K562 (cell line): Measurements from ENCODE around the gene SNX3. TPM values are rescaled to one million over a fixed set of nuclear protein-coding genes. Genes with fewer than 3 reads are reported as not detected.

Experiments used
- ATAC-seq: fragments of 200-7000 bp; cut with Tn5 transposase; 3 replicates; pipeline ENCODE4 v1.9.1; 2020; ENCODE audit warnings: moderate library complexity
- BruUV-seq: library from RNA; stranded (reverse); fragments of 400-500 nt; replicated peaks from 2 replicates; lab custom pipeline; 2021; lab: Mats Ljungman, UMichigan
- CTCF ChIA-PET: fragments of 300-600 bp; formaldehyde crosslinking; extraction: SDS; loops from one replicate; lab custom pipeline; 2021; ENCODE audit warnings: low intra/inter-chr PET ratio; lab: Yijun Ruan, JAX
- POLR2A ChIA-PET: fragments of 300-600, 350-650 bp; sonication (Branson Sonifier 250); formaldehyde crosslinking; extraction: SDS; loops from one replicate; lab custom pipeline; 2021; ENCODE audit warnings: antibody characterized with exemption, inconsistent platforms; lab: Yijun Ruan, JAX
- DNase-seq, 4 experiments: peaks; one replicate each; pipeline versions ENCODE4 v3.0.0 to v3.0.0-alpha.2; 2011 to 2018; ENCODE audit warnings: low spot score in 3 of 4, mixed read lengths in 3 of 4; ENCODE audit errors: extremely low read depth in 1 of 4
- FAIRE-seq: peaks from 2 replicates; lab custom pipeline; 2011; peaks lifted over from hg19 to GRCh38; lab: Jason Lieb, UNC
- H2AFZ ChIP-seq: 2 replicates; pipeline ENCODE4 v1.6.0; 2011; ENCODE audit warnings: low read depth, low read length, control low read depth, inconsistent platforms
- H3K27ac ChIP-seq: fragments of 200-600 bp; 3 replicates; pipeline ENCODE4 v1.8.0; 2011; ENCODE audit warnings: low read depth, mild to moderate bottlenecking, control low read depth, inconsistent platforms, low read length, moderate library complexity, mixed read lengths; ENCODE audit errors: extremely low read depth
- H3K27me3 ChIP-seq, 2 experiments: fragments of 300-600 bp in 1 of 2; 2 replicates in 1 of 2; 3 replicates in 1 of 2; pipeline versions ENCODE4 v1.6.0 to v1.8.0; 2011; ENCODE audit warnings: inconsistent platforms in 2 of 2, low read length in 2 of 2, mild to moderate bottlenecking in 1 of 2, mixed read lengths in 1 of 2, moderate library complexity in 1 of 2; ENCODE audit not compliant: control insufficient read depth in 2 of 2, insufficient read depth in 2 of 2
- H3K36me3 ChIP-seq: fragments of 300-600 bp; 3 replicates; pipeline ENCODE4 v1.8.0; 2011; ENCODE audit warnings: mild to moderate bottlenecking, low read length, inconsistent platforms; ENCODE audit not compliant: control insufficient read depth, insufficient read depth
- H3K4me1 ChIP-seq, 2 experiments: fragments of 200-600 bp in 1 of 2; replicated peaks in 1 of 2; 2 replicates in 1 of 2; 3 replicates in 1 of 2; pipeline versions ENCODE4 v1.5.1 to v1.8.0; 2011; ENCODE audit warnings: inconsistent platforms in 2 of 2, low read length in 2 of 2, mild to moderate bottlenecking in 1 of 2, mixed read lengths in 1 of 2, moderate library complexity in 1 of 2; ENCODE audit not compliant: control insufficient read depth in 2 of 2, insufficient read depth in 2 of 2
- H3K4me2 ChIP-seq: 2 replicates; pipeline ENCODE4 v1.6.1; 2011; ENCODE audit warnings: low read length, control low read depth, inconsistent platforms, mixed read lengths; ENCODE audit not compliant: insufficient read depth
- H3K4me3 ChIP-seq: fragments of 200-600 bp; sonication (generic), shearing (Covaris generic); 2 replicates; pipeline ENCODE4 v1.5.1; 2016; ENCODE audit warnings: control low read depth, inconsistent platforms
- H3K79me2 ChIP-seq: fragments of 200-600 bp; 3 replicates; pipeline ENCODE4 v1.8.0; 2011; ENCODE audit warnings: low read length, inconsistent platforms; ENCODE audit not compliant: control insufficient read depth, insufficient read depth
- H3K9ac ChIP-seq, 2 experiments: 2 replicates each; pipeline versions ENCODE4 v1.6.0 to v1.6.1; 2011; ENCODE audit warnings: low read depth in 2 of 2, low read length in 2 of 2, control low read depth in 1 of 2, inconsistent platforms in 1 of 2, mild to moderate bottlenecking in 1 of 2, mixed read lengths in 1 of 2; ENCODE audit not compliant: insufficient read depth in 1 of 2
- H3K9me1 ChIP-seq: one replicate; pipeline ENCODE4 v1.6.0; 2011; ENCODE audit warnings: inconsistent platforms, mild to moderate bottlenecking, low read length, moderate library complexity; ENCODE audit not compliant: control insufficient read depth, insufficient read depth
- H3K9me3 ChIP-seq: replicated peaks from 2 replicates; pipeline ENCODE4 v1.5.1; 2011; ENCODE audit warnings: low read depth, low read length, inconsistent platforms; ENCODE audit not compliant: control insufficient read depth, insufficient read depth
- H4K20me1 ChIP-seq: replicated peaks from 2 replicates; pipeline ENCODE4 v1.6.1; 2011; ENCODE audit warnings: low read length, inconsistent platforms, mixed read lengths; ENCODE audit not compliant: control insufficient read depth, insufficient read depth
- C11orf30 ChIP-seq: fragments of 450-650 bp; IDR thresholded peaks from 2 replicates; pipeline ENCODE4 v1.6.1; 2016; ENCODE audit warnings: low read depth, mild to moderate bottlenecking
- HNRNPK ChIP-seq: fragments of 200-400 bp; formaldehyde crosslinking; IDR thresholded peaks from one replicate; pipeline ENCODE4 v1.6.1; 2018; ENCODE audit warnings: mild to moderate bottlenecking, low read depth, low read length; ENCODE audit not compliant: poor library complexity, severe bottlenecking
- KLF10 ChIP-seq: fragments of 250-450 bp; sonication (Bioruptor Pico); IDR thresholded peaks from 2 replicates; pipeline ENCODE4 v1.6.1; 2021; ENCODE audit warnings: matching md5 sums
- NFE2 ChIP-seq: IDR thresholded peaks from 2 replicates; pipeline ENCODE4 v1.6.1; 2014; ENCODE audit warnings: antibody characterized with exemption, low read depth
- PKNOX1 ChIP-seq: fragments of 450-650 bp; IDR thresholded peaks from 2 replicates; pipeline ENCODE4 v1.6.1; 2016
- PTRF ChIP-seq: fragments of 450-650 bp; IDR thresholded peaks from 2 replicates; pipeline ENCODE4 v1.6.1; 2016; ENCODE audit warnings: mild to moderate bottlenecking, missing genetic modification characterization, missing compliant biosample characterization
- SP2 ChIP-seq: IDR thresholded peaks from 2 replicates; pipeline ENCODE4 v1.6.1; 2011; ENCODE audit warnings: mild to moderate bottlenecking, low read depth, low read length, moderate library complexity; ENCODE audit not compliant: poor library complexity, severe bottlenecking; ENCODE audit errors: extremely low read depth
- ZNF316 ChIP-seq: fragments of 450-650 bp; IDR thresholded peaks from 2 replicates; pipeline ENCODE4 v1.6.1; 2016
- ZNF583 ChIP-seq: fragments of 250-450 bp; sonication (Bioruptor Pico); IDR thresholded peaks from 2 replicates; pipeline ENCODE4 v1.4.0; 2020
- ZNF592 ChIP-seq: fragments of 450-650 bp; IDR thresholded peaks from 2 replicates; pipeline ENCODE4 v1.6.1; 2017; ENCODE audit warnings: antibody characterized with exemption, mild to moderate bottlenecking
- ZNF764 ChIP-seq: fragments of 250-450 bp; sonication (Bioruptor Pico); IDR thresholded peaks from 2 replicates; pipeline ENCODE4 v1.4.0; 2020; ENCODE audit warnings: low read depth, mild to moderate bottlenecking, moderate library complexity
- WGBS: fragments of 100-300 bp; shearing (Covaris generic); methylation state at CpG from one replicate; pipeline ENCODE4 v1.1.6; 2016; ENCODE audit warnings: low coverage, mixed read lengths; ENCODE audit not compliant: insufficient coverage; ENCODE audit errors: missing lambda C conversion rate; 5-methylcytosine and 5-hydroxymethylcytosine counted together
- in situ Hi-C: fragments of 300-500 bp; cut with MboI; formaldehyde crosslinking; loops from 4 replicates; pipeline ENCODE4 v1.15.0; 2018; ENCODE audit warnings: inconsistent platforms, mixed read lengths
- intact Hi-C: fragments of 100-400 bp; cut with micrococcal nuclease; formaldehyde crosslinking; loops from 2 replicates; pipeline ENCODE4 v1.14.2; 2022
- polyA plus RNA-seq, 8 experiments: library from polyadenylated mRNA; depleted of rRNA in 4 of 8; stranded (reverse) in 5 of 8; unstranded in 3 of 8; fragments of >200 nt; fragmentation: Nextera tagmentation in 2 of 8; fragmentation: Illumina TruSeq in 1 of 8; extraction: Ambion mirVana in 2 of 8; extraction: Trizol in 1 of 8; gene quantifications; 2 replicates each; pipeline versions ENCODE4 v1.2.1 to v1.2.3, GENCODE V29; 2011 to 2014; ENCODE audit warnings: inconsistent platforms in 1 of 8, missing spikeins in 1 of 8
- total RNA-seq, 7 experiments: library from RNA; depleted of rRNA in 6 of 7; stranded (reverse); fragments of >200 nt in 6 of 7; fragmentation: Illumina TruSeq in 2 of 7; extraction: Trizol in 2 of 7; gene quantifications; 2 replicates each; pipeline versions ENCODE4 v1.2.1 to v1.2.3, GENCODE V29; 2011 to 2021; ENCODE audit warnings: low replicate concordance in 1 of 7

The SNX3 gene
- total and polyA plus RNA-seq, 9 of the 15 experiments (the other 6 are each of a cell fraction or from before 2014, with no cell fraction given): 48.9 to 410 (median 159) TPM

- no peak overlapping the region for H3K4me2 ChIP-seq
- POLR2A ChIA-PET: interaction anchor here (0.6 to 1.4 kb wide), 2 partner anchors 9 to 29 kb away, joined by 3 to 5 read pairs; no protein-coding TSS in a partner anchor
- 0 out of 2 replicates have a peak, but pooled peaks cover 4% of the 10 kb centered on the region for H4K20me1 ChIP-seq
- no peak for TF ChIP-seq ZNF764 (CRISPR knock-in tag)
- 0 out of 2 replicates have a peak, but pooled peaks have one; percentile 8 for TF ChIP-seq C11orf30
- TF ChIP-seq ZNF316: peak; percentile 35; the same call in 1 of the 2 replicates
- TF ChIP-seq, all 486 proteins: peak for 2
- Histone ChIP-seq H3K36me3 (peaks cover 25% of the 10 kb centered on the region), H3K79me2 (peaks cover 59% of the 10 kb centered on the region), H3K4me1 (peaks cover 0 to 5% of the 10 kb centered on the region in 2 experiments; a peak in 3 of 5 replicates), H3K9me3 (no peaks in the 10 kb centered on the region), H3K27ac (no peak overlapping the region), H3K9me1 (no peaks in the 10 kb centered on the region), H3K27me3 (no peaks in the 10 kb centered on the region), H3K9ac (no peak overlapping the region), H3K4me3 (no peak overlapping the region), H2AFZ (no peak overlapping the region)
- CTCF ChIA-PET: no interaction called here
- in situ Hi-C loops (no loop called here), intact Hi-C loops (no loop called here)
- DNase-seq (no peak), ATAC-seq (no peak), FAIRE-seq (no peak)
- no TSS peak for BruUV-seq
- 95% methylated on average over 3 of the region's 3 CpGs for WGBS
These were observed 33.5 kb downstream of the SNX3 start for GRCh38 chr6:108227290-108227689.

GRCh38 chr6:108222504-108222903, 38.3 kb downstream of the SNX3 start:
- no peaks in the 10 kb centered on the region for H4K20me1 ChIP-seq
- no peaks in the 10 kb centered on the region for H3K27me3 ChIP-seq
- in situ Hi-C loops: no loop called here
- H3K36me3 ChIP-seq: peaks cover 54% of the 10 kb centered on the region
- H2AFZ ChIP-seq: no peak overlapping the region
- peak overlapping the region; percentile 50; the same call in 2 of the 3 replicates for H3K27ac ChIP-seq
- 0% methylated on average over 1 of the region's 1 CpG for WGBS
- FAIRE-seq: no peak
- H3K9me3 ChIP-seq: no peaks in the 10 kb centered on the region
- H3K4me1 ChIP-seq: peaks cover 0 to 4% of the 10 kb centered on the region in 2 experiments; a peak in 3 of 5 replicates
- H3K79me2 ChIP-seq: peaks cover 32% of the 10 kb centered on the region
- BruUV-seq: no TSS peak
- 0 out of 4 replicates have a peak overlapping the region, but pooled peaks of 1 of the 2 experiments have one; percentile 16 for H3K9ac ChIP-seq
- H3K4me2 ChIP-seq: no peak overlapping the region
- H3K9me1 ChIP-seq: no peaks in the 10 kb centered on the region
- peak in 2 of 4 experiments; percentile 17 to 23 for DNase-seq
- ATAC-seq: peak; percentile 74
- H3K4me3 ChIP-seq: no peak overlapping the region
- intact Hi-C loops: no loop called here
- ChIA-PET CTCF (interaction anchor here (0.6 kb wide), 1 partner anchor 75 kb away, joined by 3 read pairs; no protein-coding TSS in a partner anchor), POLR2A (no interaction called here)
- TF ChIP-seq KLF10 (CRISPR knock-in tag) (no peak), SP2 (no peak), PTRF (tag) (no peak), ZNF592 (peak; percentile 59; the same call in 1 of the 2 replicates), HNRNPK (no peak), NFE2 (peak; percentile 77), ZNF583 (CRISPR knock-in tag) (no peak), PKNOX1 (peak; percentile 42)
